Astrocyte (in vitro differentiated cells and primary cell): ENCODE results near the gene CDK17. TPM values are rescaled to one million over a fixed set of nuclear protein-coding genes. Genes with fewer than 3 reads are reported as not detected.

ENCODE experiments used
- DNase-seq: peaks from one replicate; pipeline ENCODE4 v3.0.0-alpha.2; 2010; ENCODE audit warnings: low read depth
- FAIRE-seq: peaks from 2 replicates; lab custom pipeline; 2011; peaks lifted over from hg19 to GRCh38; lab: Jason Lieb, UNC
- H2AFZ ChIP-seq: 2 replicates; pipeline ENCODE4 v1.6.0; 2012; ENCODE audit warnings: low read depth, low read length, inconsistent platforms
- H3K27ac ChIP-seq: 2 replicates; pipeline ENCODE4 v1.5.1; 2011; ENCODE audit warnings: low read depth, low read length, inconsistent platforms
- H3K27me3 ChIP-seq: 2 replicates; pipeline ENCODE4 v1.6.0; 2011; ENCODE audit warnings: low read length, inconsistent platforms; ENCODE audit not compliant: insufficient read depth
- H3K36me3 ChIP-seq: 2 replicates; pipeline ENCODE4 v1.5.1; 2011; ENCODE audit warnings: low read length, inconsistent platforms; ENCODE audit not compliant: insufficient read depth
- H3K4me1 ChIP-seq: 2 replicates; pipeline ENCODE4 v1.5.1; 2011; ENCODE audit warnings: low read length, inconsistent platforms; ENCODE audit not compliant: insufficient read depth
- H3K4me2 ChIP-seq: 2 replicates; pipeline ENCODE4 v1.6.0; 2012; ENCODE audit warnings: low read length, inconsistent platforms
- H3K4me3 ChIP-seq: 2 replicates; pipeline ENCODE4 v1.5.1; 2011; ENCODE audit warnings: low read depth, mild to moderate bottlenecking, low read length, inconsistent platforms; ENCODE audit not compliant: insufficient read depth
- H3K79me2 ChIP-seq: 2 replicates; pipeline ENCODE4 v1.6.0; 2012; ENCODE audit warnings: mild to moderate bottlenecking, low read length, inconsistent platforms; ENCODE audit not compliant: insufficient read depth
- H3K9ac ChIP-seq: 2 replicates; pipeline ENCODE4 v1.6.0; 2012; ENCODE audit warnings: mild to moderate bottlenecking, low read length, inconsistent platforms
- H3K9me3 ChIP-seq: 2 replicates; pipeline ENCODE4 v1.5.1; 2012; ENCODE audit warnings: low read depth, mild to moderate bottlenecking, low read length, inconsistent platforms; ENCODE audit not compliant: insufficient read depth
- H4K20me1 ChIP-seq: 2 replicates; pipeline ENCODE4 v1.6.0; 2012; ENCODE audit warnings: low read length, inconsistent platforms; ENCODE audit not compliant: insufficient read depth
- H3K27ac Mint-ChIP-seq: one replicate; pipeline ENCODE4 v1.8.0; 2021; ENCODE audit warnings: mild to moderate bottlenecking, mixed read lengths; ENCODE audit not compliant: unreplicated experiment
- H3K27me3 Mint-ChIP-seq: one replicate; pipeline ENCODE4 v1.8.0; 2021; ENCODE audit warnings: low read depth, mixed read lengths; ENCODE audit not compliant: unreplicated experiment
- H3K36me3 Mint-ChIP-seq: one replicate; pipeline ENCODE4 v1.8.0; 2021; ENCODE audit warnings: low read depth, mixed read lengths; ENCODE audit not compliant: unreplicated experiment
- H3K4me1 Mint-ChIP-seq: one replicate; pipeline ENCODE4 v1.8.0; 2021; ENCODE audit warnings: low read depth, mixed read lengths; ENCODE audit not compliant: unreplicated experiment
- H3K4me3 Mint-ChIP-seq: one replicate; pipeline ENCODE4 v1.8.0; 2021; ENCODE audit warnings: mild to moderate bottlenecking, moderate library complexity, mixed read lengths; ENCODE audit not compliant: unreplicated experiment
- H3K9me3 Mint-ChIP-seq: one replicate; pipeline ENCODE4 v1.8.0; 2021; ENCODE audit warnings: mild to moderate bottlenecking, mixed read lengths; ENCODE audit not compliant: unreplicated experiment
- CTCF ChIP-seq: IDR thresholded peaks from 2 replicates; pipeline ENCODE4 v1.5.1; 2011; ENCODE audit warnings: low read depth, mild to moderate bottlenecking, inconsistent platforms, low read length, moderate library complexity; ENCODE audit not compliant: insufficient read depth
- EZH2 ChIP-seq: IDR thresholded peaks from 2 replicates; pipeline ENCODE4 v1.6.1; 2012; ENCODE audit warnings: mild to moderate bottlenecking, low read length, inconsistent platforms; ENCODE audit not compliant: insufficient read depth
- total RNA-seq: library from RNA; stranded (reverse); gene quantifications from 2 replicates; pipeline ENCODE4 v1.2.1, GENCODE V29; 2021

CDK17 gene
- total RNA-seq, 1 donor from 2014 or later = 64.2 TPM

GRCh38 chr12:96257550-96258103, 142.6 kb downstream of the CDK17 start:
- H3K4me3 ChIP-seq = no peak overlapping the region
- H3K27ac ChIP-seq = no peak overlapping the region
- Mint-ChIP-seq H3K27ac (no peak overlapping the region), H3K36me3 (peaks cover 25% of the 10 kb centered on the region), H3K4me1 (peaks cover 3% of the 10 kb centered on the region), H3K27me3 (no peaks in the 10 kb centered on the region), H3K4me3 (no peak overlapping the region), H3K9me3 (no peaks in the 10 kb centered on the region)
- peaks cover 20% of the 10 kb centered on the region for H3K4me1 ChIP-seq
- H3K9me3 ChIP-seq = no peaks in the 10 kb centered on the region
- no peaks in the 10 kb centered on the region for H3K27me3 ChIP-seq
- peak overlapping the region; percentile 4 for H3K4me2 ChIP-seq
- H3K79me2 ChIP-seq = peaks cover 91% of the 10 kb centered on the region
- H4K20me1 ChIP-seq = peaks cover 87% of the 10 kb centered on the region
- FAIRE-seq (no peak), DNase-seq (no peak)
- H3K9ac ChIP-seq = no peak overlapping the region
- no peak overlapping the region for H2AFZ ChIP-seq
- no peak for TF ChIP-seq CTCF
- no peak for TF ChIP-seq EZH2
- H3K36me3 ChIP-seq = peaks cover 27% of the 10 kb centered on the region

- DNase-seq (no peak), FAIRE-seq (no peak)
- H3K4me1 ChIP-seq = peaks cover 20% of the 10 kb centered on the region
- Mint-ChIP-seq H3K36me3 (peaks cover 32% of the 10 kb centered on the region), H3K4me1 (peaks cover 9% of the 10 kb centered on the region), H3K4me3 (no peak overlapping the region), H3K9me3 (no peaks in the 10 kb centered on the region), H3K27ac (no peak overlapping the region), H3K27me3 (no peaks in the 10 kb centered on the region)
- H3K4me3 ChIP-seq = no peak overlapping the region
- H2AFZ ChIP-seq = no peak overlapping the region
- H3K27ac ChIP-seq = no peak overlapping the region
- H3K9me3 ChIP-seq = no peaks in the 10 kb centered on the region
- peaks cover 33% of the 10 kb centered on the region for H3K36me3 ChIP-seq
- no peaks in the 10 kb centered on the region for H3K27me3 ChIP-seq
- TF ChIP-seq EZH2 (no peak), CTCF (no peak)
- H4K20me1 ChIP-seq = peaks cover 88% of the 10 kb centered on the region
- H3K4me2 ChIP-seq = no peak overlapping the region
- H3K79me2 ChIP-seq = peaks cover 95% of the 10 kb centered on the region
- H3K9ac ChIP-seq = no peak overlapping the region
These were observed 143.4 kb downstream of the CDK17 start for GRCh38 chr12:96256672-96257361.

GRCh38 chr12:96255077-96255476, 145.2 kb downstream of the CDK17 start:
- H3K9me3 Mint-ChIP-seq = no peaks in the 10 kb centered on the region
- peak overlapping the region; percentile 35 for H3K9ac ChIP-seq
- H3K27me3 ChIP-seq = no peaks in the 10 kb centered on the region
- no peaks in the 10 kb centered on the region for H3K9me3 ChIP-seq
- H4K20me1 ChIP-seq = peaks cover 92% of the 10 kb centered on the region
- H3K36me3 ChIP-seq = peaks cover 35% of the 10 kb centered on the region
- no peak overlapping the region for H3K4me3 Mint-ChIP-seq
- no peak overlapping the region for H2AFZ ChIP-seq
- peak; percentile 43 for DNase-seq
- H3K27me3 Mint-ChIP-seq = no peaks in the 10 kb centered on the region
- no peak overlapping the region for H3K27ac Mint-ChIP-seq
- peaks cover 17% of the 10 kb centered on the region for H3K4me1 ChIP-seq
- peak overlapping the region; percentile 68 for H3K4me2 ChIP-seq
- H3K4me1 Mint-ChIP-seq = peaks cover 12% of the 10 kb centered on the region
- FAIRE-seq = no peak
- H3K79me2 ChIP-seq = peaks cover 97% of the 10 kb centered on the region
- TF ChIP-seq CTCF (no peak), EZH2 (no peak)
- no peak overlapping the region for H3K4me3 ChIP-seq
- peak overlapping the region; percentile 60 for H3K27ac ChIP-seq
- H3K36me3 Mint-ChIP-seq = peaks cover 33% of the 10 kb centered on the region
